SK-N-MC (cell line): ENCODE measurements around the gene PRG2.

Experiments
- EZH2 ChIP-seq: fragments of 200-600 bp; sonication (generic); IDR thresholded peaks from one replicate; pipeline ENCODE4 v1.6.1; 2017; ENCODE audit warnings: antibody characterized with exemption
- POLR2AphosphoS5 ChIP-seq: IDR thresholded peaks from 2 replicates; pipeline ENCODE4 v1.6.1; 2012; ENCODE audit warnings: mild to moderate bottlenecking, low read depth, low read length, borderline replicate concordance

GRCh38 chr11:57343825-57344224 is 46.6 kb downstream of the PRG2 start:
- TF ChIP-seq EZH2 (no peak), POLR2AphosphoS5 (no peak; the same call in 1 of the 2 replicates)
